Trophoblast cell (in vitro differentiated cells and primary cell): Measurements from ENCODE around the gene IQCH.

Experiments used
- DNase-seq, 2 donors: peaks; one replicate each; pipeline ENCODE4 v3.0.0-alpha.2; 2016
- H2AFZ ChIP-seq: 2 replicates; pipeline ENCODE4 v1.6.1; 2013; ENCODE audit warnings: low read length, moderate library complexity, mild to moderate bottlenecking; ENCODE audit not compliant: insufficient read depth, poor library complexity
- H2AK5ac ChIP-seq: 2 replicates; pipeline ENCODE4 v1.6.1; 2013; ENCODE audit warnings: mild to moderate bottlenecking, low read length
- H2BK120ac ChIP-seq: 2 replicates; pipeline ENCODE4 v1.6.1; 2013; ENCODE audit warnings: low read length, mild to moderate bottlenecking, moderate library complexity; ENCODE audit not compliant: insufficient read depth, poor library complexity
- H2BK12ac ChIP-seq: 2 replicates; pipeline ENCODE4 v1.6.1; 2013; ENCODE audit warnings: mild to moderate bottlenecking, low read length, moderate library complexity
- H2BK5ac ChIP-seq: 2 replicates; pipeline ENCODE4 v1.6.1; 2013; ENCODE audit warnings: low read length, low read depth, moderate library complexity, mild to moderate bottlenecking; ENCODE audit not compliant: poor library complexity
- H3K14ac ChIP-seq: 2 replicates; pipeline ENCODE4 v1.6.1; 2013; ENCODE audit warnings: mild to moderate bottlenecking, low read length
- H3K18ac ChIP-seq: 2 replicates; pipeline ENCODE4 v1.6.1; 2013; ENCODE audit warnings: mild to moderate bottlenecking, low read length
- H3K23ac ChIP-seq: 2 replicates; pipeline ENCODE4 v1.6.1; 2013; ENCODE audit warnings: low read length
- H3K27ac ChIP-seq: 2 replicates; pipeline ENCODE4 v1.5.1; 2013; ENCODE audit warnings: low read depth, mild to moderate bottlenecking, inconsistent platforms, low read length, moderate library complexity
- H3K27me3 ChIP-seq: 2 replicates; pipeline ENCODE4 v1.6.1; 2013; ENCODE audit warnings: inconsistent platforms, mild to moderate bottlenecking, low read length, moderate library complexity; ENCODE audit not compliant: insufficient read depth
- H3K36me3 ChIP-seq, 2 experiments: 1 replicate in 1 of 2; 2 replicates in 1 of 2; pipeline ENCODE4 v1.6.1; 2013; ENCODE audit warnings: low read length in 2 of 2, mild to moderate bottlenecking in 2 of 2, moderate library complexity in 1 of 2; ENCODE audit not compliant: insufficient read depth in 2 of 2, control insufficient read depth in 1 of 2
- H3K4ac ChIP-seq: 2 replicates; pipeline ENCODE4 v1.6.1; 2013; ENCODE audit warnings: low read depth, mild to moderate bottlenecking, low read length, moderate library complexity
- H3K4me1 ChIP-seq, 2 experiments: 1 replicate in 1 of 2; 2 replicates in 1 of 2; pipeline ENCODE4 v1.6.1; 2013; ENCODE audit warnings: low read length in 2 of 2, mild to moderate bottlenecking in 2 of 2, moderate library complexity in 1 of 2; ENCODE audit not compliant: insufficient read depth in 2 of 2, control insufficient read depth in 1 of 2
- H3K4me2 ChIP-seq: 2 replicates; pipeline ENCODE4 v1.6.1; 2013; ENCODE audit warnings: inconsistent platforms, mild to moderate bottlenecking, low read length, moderate library complexity
- H3K4me3 ChIP-seq: 2 replicates; pipeline ENCODE4 v1.5.1; 2013; ENCODE audit warnings: mild to moderate bottlenecking, low read depth, low read length, inconsistent platforms
- H3K79me1 ChIP-seq: one replicate; pipeline ENCODE4 v1.6.1; 2013; ENCODE audit warnings: low read length
- H3K79me2 ChIP-seq: 2 replicates; pipeline ENCODE4 v1.6.1; 2013; ENCODE audit warnings: low read length, mild to moderate bottlenecking; ENCODE audit not compliant: control insufficient read depth, insufficient read depth, poor library complexity
- H3K9ac ChIP-seq: 2 replicates; pipeline ENCODE4 v1.6.1; 2013; ENCODE audit warnings: mild to moderate bottlenecking, low read length
- H3K9me3 ChIP-seq: 2 replicates; pipeline ENCODE4 v1.6.1; 2013; ENCODE audit warnings: low read depth, mild to moderate bottlenecking, control low read depth, inconsistent platforms, low read length; ENCODE audit not compliant: insufficient read depth
- H4K12ac ChIP-seq: 2 replicates; pipeline ENCODE4 v1.6.1; 2013; ENCODE audit warnings: low read depth, mild to moderate bottlenecking, low read length, moderate library complexity
- H4K8ac ChIP-seq: 2 replicates; pipeline ENCODE4 v1.6.1; 2013; ENCODE audit warnings: low read depth, mild to moderate bottlenecking, low read length, moderate library complexity
- H4K91ac ChIP-seq: one replicate; pipeline ENCODE4 v1.6.1; 2013; ENCODE audit warnings: low read depth, mild to moderate bottlenecking, low read length, moderate library complexity
- WGBS: extraction: QIAGEN DNeasy Blood & Tissue Kit; methylation state at CpG from one replicate; pipeline ENCODE4 v1.1.7; 2013; ENCODE audit warnings: missing lambda C conversion rate; ENCODE audit not compliant: insufficient read length, insufficient coverage; ENCODE audit errors: extremely low coverage; 5-methylcytosine and 5-hydroxymethylcytosine counted together

IQCH gene

GRCh38 chr15:67240235-67241131, 14.1 kb upstream of the IQCH start:
- no peak for DNase-seq
- Histone ChIP-seq H3K27ac (no peak overlapping the region), H3K18ac (no peak overlapping the region), H3K79me2 (no peaks in the 10 kb centered on the region), H3K9me3 (no peaks in the 10 kb centered on the region), H3K4me1 (peaks cover 0 to 4% of the 10 kb centered on the region in 2 experiments), H3K4me2 (no peak overlapping the region), H3K27me3 (no peaks in the 10 kb centered on the region), H3K79me1 (no peaks in the 10 kb centered on the region), H2BK12ac (no peak overlapping the region), H4K12ac (no peak overlapping the region), H2BK5ac (no peak overlapping the region), H2BK120ac (no peak overlapping the region), H3K36me3 (no peaks in the 10 kb centered on the region), H3K14ac (no peak overlapping the region), H3K9ac (no peak overlapping the region), H4K8ac (no peak overlapping the region), H4K91ac (no peak overlapping the region), H3K4ac (no peak overlapping the region), H3K23ac (no peak overlapping the region), H2AFZ (no peak overlapping the region), H3K4me3 (no peak overlapping the region), H2AK5ac (no peak overlapping the region)
- WGBS, result no CpG with 5 or more reads among the region's 3 CpGs

GRCh38 chr15:67241132-67241855, 13.3 kb upstream of the IQCH start:
- no peak overlapping the region for H2BK12ac ChIP-seq
- no CpG with 5 or more reads among the region's 4 CpGs for WGBS
- DNase-seq, result no peak

GRCh38 chr15:67242708-67243111, 11.9 kb upstream of the IQCH start:
- Histone ChIP-seq H4K8ac (no peak overlapping the region), H3K79me1 (no peaks in the 10 kb centered on the region), H3K36me3 (peaks cover 5 to 7% of the 10 kb centered on the region in 2 experiments), H3K23ac (no peak overlapping the region), H4K91ac (no peak overlapping the region), H3K4me3 (no peak overlapping the region), H3K9ac (no peak overlapping the region), H3K27me3 (no peaks in the 10 kb centered on the region), H4K12ac (no peak overlapping the region), H3K4ac (no peak overlapping the region), H3K18ac (no peak overlapping the region), H2BK120ac (no peak overlapping the region), H3K79me2 (no peaks in the 10 kb centered on the region), H3K9me3 (no peaks in the 10 kb centered on the region), H3K4me2 (no peak overlapping the region), H2AFZ (no peak overlapping the region), H2AK5ac (no peak overlapping the region), H3K14ac (no peak overlapping the region), H3K4me1 (peaks cover 0 to 4% of the 10 kb centered on the region in 2 experiments), H2BK12ac (no peak overlapping the region), H2BK5ac (no peak overlapping the region), H3K27ac (no peak overlapping the region)
- no peak for DNase-seq
- WGBS, result no CpG with 5 or more reads among the region's 3 CpGs

More at GRCh38 chr15:67241132-67241855, 13.3 kb upstream of the IQCH start:
- H2AK5ac ChIP-seq, result no peak overlapping the region
- no peaks in the 10 kb centered on the region for H3K79me2 ChIP-seq
- no peak overlapping the region for H3K4ac ChIP-seq
- H3K4me2 ChIP-seq, result no peak overlapping the region
- H2AFZ ChIP-seq, result no peak overlapping the region
- no peak overlapping the region for H4K8ac ChIP-seq
- no peaks in the 10 kb centered on the region for H3K79me1 ChIP-seq
- no peak overlapping the region for H3K27ac ChIP-seq
- no peaks in the 10 kb centered on the region for H3K27me3 ChIP-seq
- no peak overlapping the region for H4K12ac ChIP-seq
- no peak overlapping the region for H3K14ac ChIP-seq
- H3K9me3 ChIP-seq, result no peaks in the 10 kb centered on the region
- H3K23ac ChIP-seq, result no peak overlapping the region
- H2BK120ac ChIP-seq, result no peak overlapping the region
- peaks cover 0 to 4% of the 10 kb centered on the region in 2 experiments for H3K4me1 ChIP-seq
- H3K36me3 ChIP-seq, result peaks cover 2 to 4% of the 10 kb centered on the region in 2 experiments
- no peak overlapping the region for H2BK5ac ChIP-seq
- H3K9ac ChIP-seq, result no peak overlapping the region
- H4K91ac ChIP-seq, result no peak overlapping the region
- no peak overlapping the region for H3K18ac ChIP-seq
- H3K4me3 ChIP-seq, result no peak overlapping the region

- H4K12ac ChIP-seq, result no peak overlapping the region
- H3K9ac ChIP-seq, result no peak overlapping the region
- no peak overlapping the region for H3K4ac ChIP-seq
- peaks cover 5 to 7% of the 10 kb centered on the region in 2 experiments for H3K36me3 ChIP-seq
- no peaks in the 10 kb centered on the region for H3K79me2 ChIP-seq
- peaks cover 0 to 4% of the 10 kb centered on the region in 2 experiments for H3K4me1 ChIP-seq
- no peaks in the 10 kb centered on the region for H3K9me3 ChIP-seq
- no peak overlapping the region for H3K4me2 ChIP-seq
- H2BK12ac ChIP-seq, result no peak overlapping the region
- H3K4me3 ChIP-seq, result no peak overlapping the region
- no peak overlapping the region for H3K23ac ChIP-seq
- no peaks in the 10 kb centered on the region for H3K27me3 ChIP-seq
- H2BK120ac ChIP-seq, result no peak overlapping the region
- no peak overlapping the region for H4K8ac ChIP-seq
- no peak overlapping the region for H2AK5ac ChIP-seq
- H2AFZ ChIP-seq, result no peak overlapping the region
- H3K27ac ChIP-seq, result no peak overlapping the region
- no peak overlapping the region for H4K91ac ChIP-seq
- WGBS, result no CpG with 5 or more reads among the region's 3 CpGs
- H3K18ac ChIP-seq, result no peak overlapping the region
- no peak overlapping the region for H2BK5ac ChIP-seq
- no peak overlapping the region for H3K14ac ChIP-seq
- no peaks in the 10 kb centered on the region for H3K79me1 ChIP-seq
- no peak for DNase-seq
Observed at GRCh38 chr15:67244971-67245478, 9.6 kb upstream of the IQCH start.
